Activated CD8-positive, alpha-beta T cell treated with anti-CD3 and anti-CD28 coated beads for 36 hours (primary cell): Measurements from ENCODE around the gene SH3YL1. TPM values are rescaled to one million over a fixed set of nuclear protein-coding genes. Genes with fewer than 3 reads are reported as not detected.

Source experiments
- ATAC-seq: fragments of 200-7000 bp; cut with Tn5 transposase; one replicate; pipeline ENCODE4 v1.10.0; 2021; ENCODE audit warnings: mild to moderate bottlenecking, moderate library complexity
- CTCF ChIA-PET: fragments of 350-600 bp; sonication (Branson Sonifier 250); formaldehyde crosslinking; loops from one replicate; lab custom pipeline; 2021; ENCODE audit warnings: antibody characterized with exemption; lab: Charles Lee
- POLR2A ChIA-PET: fragments of 350-600 bp; sonication (Branson Sonifier 250); formaldehyde crosslinking; loops from one replicate; lab custom pipeline; 2021; ENCODE audit warnings: antibody characterized with exemption; lab: Charles Lee
- DNase-seq: peaks from one replicate; pipeline ENCODE4 v3.0.0-alpha.2; 2020
- H3K27ac Mint-ChIP-seq: one replicate; pipeline ENCODE4 v1.8.0; 2021; ENCODE audit warnings: mild to moderate bottlenecking, mixed read lengths
- H3K27me3 Mint-ChIP-seq: one replicate; pipeline ENCODE4 v1.8.0; 2021; ENCODE audit warnings: mixed read lengths
- H3K36me3 Mint-ChIP-seq: one replicate; pipeline ENCODE4 v1.8.0; 2021; ENCODE audit warnings: low read depth, mixed read lengths
- H3K4me1 Mint-ChIP-seq: one replicate; pipeline ENCODE4 v1.8.0; 2021; ENCODE audit warnings: low read depth, mixed read lengths
- H3K4me3 Mint-ChIP-seq: one replicate; pipeline ENCODE4 v1.8.0; 2021; ENCODE audit warnings: mild to moderate bottlenecking, moderate library complexity, mixed read lengths
- H3K9me3 Mint-ChIP-seq: one replicate; pipeline ENCODE4 v1.8.0; 2021; ENCODE audit warnings: mixed read lengths
- intact Hi-C: fragments of 100-400 bp; cut with micrococcal nuclease; formaldehyde crosslinking; loops from one replicate; pipeline ENCODE4 v1.10.0; 2022
- total RNA-seq, 2 experiments: library from RNA; stranded (reverse); gene quantifications; one replicate each; pipeline ENCODE4 v1.2.3, GENCODE V29; 2021
- TF ChIP-seq, protein P1 (sequence below): fragments of 200-600 bp; IDR thresholded peaks from one replicate; pipeline ENCODE4 v1.8.0; 2022; ENCODE audit warnings: antibody characterized with exemption, mild to moderate bottlenecking

SH3YL1 gene
- total RNA-seq, 2 experiments from 2014 or later: 18.5 to 19.9 TPM

GRCh38 chr2:282371-283263 is 18.8 kb upstream of the SH3YL1 start:
- Mint-ChIP-seq H3K36me3 (peaks cover 25% of the 10 kb centered on the region), H3K27ac (no peak overlapping the region)
- POLR2A ChIA-PET: interaction anchor here (1.3 kb wide), 1 partner anchor 10 kb away, joined by 5 read pairs; no protein-coding TSS in a partner anchor

DNA sequence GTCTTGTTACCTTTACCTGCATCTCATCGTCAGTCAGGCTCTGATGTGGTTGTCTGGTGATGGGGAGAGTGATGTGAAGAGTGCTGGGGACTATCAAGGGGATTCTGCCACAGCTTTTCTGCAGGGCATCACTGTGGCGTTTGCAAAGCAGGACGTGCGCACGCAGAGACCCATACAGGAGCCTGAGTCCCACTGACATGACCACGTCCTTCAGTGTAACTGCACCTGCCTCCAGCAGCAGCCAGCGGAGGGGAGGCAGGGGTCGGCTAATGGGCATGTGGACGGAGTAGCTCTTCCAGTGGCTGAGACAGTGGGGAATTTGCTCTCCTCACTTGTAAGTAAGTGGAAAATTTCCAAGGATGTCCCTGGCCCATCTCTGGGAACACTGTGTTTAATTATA is 17.5 kb upstream of the SH3YL1 start:
- ChIA-PET CTCF (no interaction called here), POLR2A (interaction anchor here (0.9 to 1.0 kb wide), 2 partner anchors 9 to 30 kb away, joined by 3 to 4 read pairs; no protein-coding TSS in a partner anchor)
- intact Hi-C loops: no loop called here
- H3K4me3 Mint-ChIP-seq: no peak overlapping the region
- no peak for ATAC-seq
- H3K27ac Mint-ChIP-seq: no peak overlapping the region
- peaks cover 34% of the 10 kb centered on the region for H3K36me3 Mint-ChIP-seq
- TF ChIP-seq, protein P1, sequence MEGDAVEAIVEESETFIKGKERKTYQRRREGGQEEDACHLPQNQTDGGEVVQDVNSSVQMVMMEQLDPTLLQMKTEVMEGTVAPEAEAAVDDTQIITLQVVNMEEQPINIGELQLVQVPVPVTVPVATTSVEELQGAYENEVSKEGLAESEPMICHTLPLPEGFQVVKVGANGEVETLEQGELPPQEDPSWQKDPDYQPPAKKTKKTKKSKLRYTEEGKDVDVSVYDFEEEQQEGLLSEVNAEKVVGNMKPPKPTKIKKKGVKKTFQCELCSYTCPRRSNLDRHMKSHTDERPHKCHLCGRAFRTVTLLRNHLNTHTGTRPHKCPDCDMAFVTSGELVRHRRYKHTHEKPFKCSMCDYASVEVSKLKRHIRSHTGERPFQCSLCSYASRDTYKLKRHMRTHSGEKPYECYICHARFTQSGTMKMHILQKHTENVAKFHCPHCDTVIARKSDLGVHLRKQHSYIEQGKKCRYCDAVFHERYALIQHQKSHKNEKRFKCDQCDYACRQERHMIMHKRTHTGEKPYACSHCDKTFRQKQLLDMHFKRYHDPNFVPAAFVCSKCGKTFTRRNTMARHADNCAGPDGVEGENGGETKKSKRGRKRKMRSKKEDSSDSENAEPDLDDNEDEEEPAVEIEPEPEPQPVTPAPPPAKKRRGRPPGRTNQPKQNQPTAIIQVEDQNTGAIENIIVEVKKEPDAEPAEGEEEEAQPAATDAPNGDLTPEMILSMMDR: no peak
- peaks cover 3% of the 10 kb centered on the region for H3K27me3 Mint-ChIP-seq
- H3K9me3 Mint-ChIP-seq: no peaks in the 10 kb centered on the region
- DNase-seq: no peak
- no peaks in the 10 kb centered on the region for H3K4me1 Mint-ChIP-seq

More at GRCh38 chr2:282371-283263, 18.8 kb upstream of the SH3YL1 start:
- H3K27me3 Mint-ChIP-seq: peaks cover 9% of the 10 kb centered on the region
- DNase-seq (no peak), ATAC-seq (no peak)
- H3K9me3 Mint-ChIP-seq: no peaks in the 10 kb centered on the region
- H3K4me1 Mint-ChIP-seq: peaks cover 4% of the 10 kb centered on the region
- no peak overlapping the region for H3K4me3 Mint-ChIP-seq
- CTCF ChIA-PET: interaction anchor here (1.5 kb wide), 1 partner anchor 8 kb away, joined by 4 read pairs; no protein-coding TSS in a partner anchor
- TF ChIP-seq, protein P1: no peak
- intact Hi-C loops: no loop called here

DNA sequence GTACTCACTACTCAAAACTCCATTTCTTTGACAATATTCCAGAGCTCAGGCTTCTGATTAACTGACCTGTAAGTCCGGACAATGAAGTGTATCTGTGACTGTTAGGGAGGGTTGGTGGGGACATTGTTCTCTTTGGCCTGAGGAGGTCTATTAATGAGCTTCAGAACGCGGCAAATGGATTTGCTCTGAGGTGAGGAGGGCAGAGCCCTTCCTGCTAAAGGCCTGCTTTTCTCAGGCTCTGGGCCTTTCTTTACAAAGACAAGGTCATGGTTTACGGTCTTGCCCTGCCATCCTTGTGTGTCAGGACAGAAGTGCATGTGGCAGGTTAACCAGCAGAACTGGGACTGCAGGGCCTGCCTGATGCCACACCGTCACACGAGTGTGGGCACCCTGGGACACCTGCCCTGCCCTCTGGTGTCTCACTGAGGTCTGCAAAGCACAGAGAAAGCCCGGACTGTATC is 16.8 kb upstream of the SH3YL1 start:
- TF ChIP-seq, protein P1: no peak
- Mint-ChIP-seq H3K4me3 (no peak overlapping the region), H3K27ac (no peak overlapping the region), H3K36me3 (peaks cover 37% of the 10 kb centered on the region), H3K27me3 (no peaks in the 10 kb centered on the region), H3K4me1 (no peaks in the 10 kb centered on the region), H3K9me3 (no peaks in the 10 kb centered on the region)
- no peak for ATAC-seq
- POLR2A ChIA-PET: interaction anchor here (0.9 to 1.0 kb wide), 2 partner anchors 8 to 30 kb away, joined by 3 to 4 read pairs; no protein-coding TSS in a partner anchor
- intact Hi-C loops: no loop called here
- CTCF ChIA-PET: interaction anchor here (0.9 kb wide), 1 partner anchor 10 kb away, joined by 3 read pairs; no protein-coding TSS in a partner anchor
- DNase-seq: no peak

- H3K27ac Mint-ChIP-seq: no peak overlapping the region
- ChIA-PET CTCF (interaction anchor here (0.9 kb wide), 1 partner anchor 11 kb away, joined by 3 read pairs; no protein-coding TSS in a partner anchor), POLR2A (no interaction called here)
- TF ChIP-seq, protein P1: no peak
- no peak for DNase-seq
- no peaks in the 10 kb centered on the region for H3K9me3 Mint-ChIP-seq
- no peaks in the 10 kb centered on the region for H3K27me3 Mint-ChIP-seq
- H3K4me1 Mint-ChIP-seq: no peaks in the 10 kb centered on the region
- no peak overlapping the region for H3K4me3 Mint-ChIP-seq
- intact Hi-C loops: no loop called here
- H3K36me3 Mint-ChIP-seq: peaks cover 37% of the 10 kb centered on the region
- ATAC-seq: no peak
Observed at GRCh38 chr2:279956-280649, 16.3 kb upstream of the SH3YL1 start.
